DND-41 (cell line): Measurements from ENCODE around the gene LRTM2.

Source experiments
- ATAC-seq: fragments of 200-7000 bp; cut with Tn5 transposase; 3 replicates; pipeline ENCODE4 v1.9.1; 2021; ENCODE audit warnings: low read depth; ENCODE audit not compliant: insufficient read depth
- DNase-seq: peaks from one replicate; pipeline ENCODE4 v3.0.0-alpha.2; 2020
- H2AFZ ChIP-seq: 2 replicates; pipeline ENCODE4 v1.6.0; 2012; ENCODE audit warnings: low read depth, low read length
- H3K27ac ChIP-seq: 2 replicates; pipeline ENCODE4 v1.5.1; 2012; ENCODE audit warnings: low read length, inconsistent platforms
- H3K27me3 ChIP-seq: fragments of 200-600 bp; sonication (generic); 2 replicates; pipeline ENCODE4 v1.6.0; 2012; ENCODE audit warnings: low read length, mild to moderate bottlenecking, inconsistent platforms; ENCODE audit not compliant: insufficient read depth, poor library complexity
- H3K36me3 ChIP-seq: 2 replicates; pipeline ENCODE4 v1.5.1; 2012; ENCODE audit warnings: low read length, inconsistent platforms; ENCODE audit not compliant: insufficient read depth
- H3K4me1 ChIP-seq: 2 replicates; pipeline ENCODE4 v1.5.1; 2012; ENCODE audit warnings: mild to moderate bottlenecking, low read length; ENCODE audit not compliant: insufficient read depth
- H3K4me2 ChIP-seq: 2 replicates; pipeline ENCODE4 v1.6.0; 2012; ENCODE audit warnings: mild to moderate bottlenecking, moderate library complexity, low read length, inconsistent platforms; ENCODE audit not compliant: insufficient read depth
- H3K4me3 ChIP-seq, 2 experiments: fragments of 200-600 bp in 1 of 2; shearing (Covaris generic) in 1 of 2; 2 replicates each; pipeline ENCODE4 v1.5.1; 2012 to 2016; ENCODE audit warnings: inconsistent platforms in 2 of 2, low read length in 2 of 2, mild to moderate bottlenecking in 2 of 2, low read depth in 1 of 2, moderate library complexity in 1 of 2
- H3K79me2 ChIP-seq: 2 replicates; pipeline ENCODE4 v1.6.0; 2012; ENCODE audit warnings: low read length, inconsistent platforms; ENCODE audit not compliant: insufficient read depth
- H3K9ac ChIP-seq: 2 replicates; pipeline ENCODE4 v1.6.0; 2012; ENCODE audit warnings: low read depth, mild to moderate bottlenecking, inconsistent platforms, low read length, moderate library complexity
- H3K9me3 ChIP-seq: 2 replicates; pipeline ENCODE4 v1.5.1; 2012; ENCODE audit warnings: low read length, moderate library complexity, mild to moderate bottlenecking, inconsistent platforms; ENCODE audit not compliant: insufficient read depth, severe bottlenecking
- H4K20me1 ChIP-seq: 2 replicates; pipeline ENCODE4 v1.6.0; 2012; ENCODE audit warnings: low read length; ENCODE audit not compliant: insufficient read depth
- CTCF ChIP-seq: IDR thresholded peaks from 2 replicates; pipeline ENCODE4 v1.5.1; 2012; ENCODE audit warnings: borderline replicate concordance, low read length, moderate library complexity, mild to moderate bottlenecking; ENCODE audit not compliant: poor library complexity, severe bottlenecking; ENCODE audit errors: extremely low read depth
- EZH2 ChIP-seq: IDR thresholded peaks from 3 replicates; pipeline ENCODE4 v1.6.1; 2012; ENCODE audit warnings: borderline replicate concordance, low read depth, mild to moderate bottlenecking, moderate library complexity, low read length, inconsistent platforms; ENCODE audit not compliant: severe bottlenecking

The LRTM2 gene

GRCh38 chr12:1835211-1836131 lies 15.1 kb downstream of the LRTM2 start:
- H3K4me3 ChIP-seq = no peak overlapping the region
- no peak for TF ChIP-seq EZH2
- TF ChIP-seq CTCF = no peak
- no peak overlapping the region for H2AFZ ChIP-seq
- H3K4me1 ChIP-seq = no peaks in the 10 kb centered on the region
- no peak overlapping the region for H3K9ac ChIP-seq
- H3K9me3 ChIP-seq = no peaks in the 10 kb centered on the region
- no peak overlapping the region for H3K27ac ChIP-seq
- ATAC-seq (no peak), DNase-seq (no peak)
- no peaks in the 10 kb centered on the region for H3K79me2 ChIP-seq
- no peaks in the 10 kb centered on the region for H3K27me3 ChIP-seq
- H4K20me1 ChIP-seq = peaks cover 4% of the 10 kb centered on the region; the same call in 1 of the 2 replicates
- no peaks in the 10 kb centered on the region for H3K36me3 ChIP-seq
- no peak overlapping the region for H3K4me2 ChIP-seq

GRCh38 chr12:1836241-1836803 lies 16.0 kb downstream of the LRTM2 start:
- H3K27me3 ChIP-seq = no peaks in the 10 kb centered on the region
- no peak for TF ChIP-seq EZH2
- TF ChIP-seq CTCF = no peak
- ATAC-seq = no peak

GRCh38 chr12:1836854-1837421 lies 16.6 kb downstream of the LRTM2 start:
- DNase-seq (no peak), ATAC-seq (no peak)
- Histone ChIP-seq H3K9ac (no peak overlapping the region), H3K27ac (no peak overlapping the region), H3K27me3 (no peaks in the 10 kb centered on the region), H3K4me1 (no peaks in the 10 kb centered on the region), H3K4me3 (no peak overlapping the region), H3K4me2 (no peak overlapping the region), H3K9me3 (no peaks in the 10 kb centered on the region), H2AFZ (no peak overlapping the region), H4K20me1 (peaks cover 4% of the 10 kb centered on the region; the same call in 1 of the 2 replicates), H3K79me2 (no peaks in the 10 kb centered on the region), H3K36me3 (no peaks in the 10 kb centered on the region)
- TF ChIP-seq EZH2 = no peak
- no peak for TF ChIP-seq CTCF

More at GRCh38 chr12:1836241-1836803, 16.0 kb downstream of the LRTM2 start:
- Histone ChIP-seq H4K20me1 (peaks cover 4% of the 10 kb centered on the region; the same call in 1 of the 2 replicates), H3K36me3 (no peaks in the 10 kb centered on the region), H3K27ac (no peak overlapping the region), H3K9ac (no peak overlapping the region), H3K4me3 (no peak overlapping the region), H3K9me3 (no peaks in the 10 kb centered on the region), H3K79me2 (no peaks in the 10 kb centered on the region), H2AFZ (no peak overlapping the region), H3K4me2 (no peak overlapping the region), H3K4me1 (no peaks in the 10 kb centered on the region)
- DNase-seq = no peak
